GM23338 (cell line): ENCODE data around the gene SDC1.

Experiments used
- CREB1 ChIP-seq: fragments of 250-450 bp; sonication (Bioruptor Pico); IDR thresholded peaks from 2 replicates; pipeline ENCODE4 v1.5.0; 2020; ENCODE audit warnings: low read depth, mild to moderate bottlenecking, moderate library complexity
- EZH2 ChIP-seq: fragments of 200-600 bp; sonication (generic); IDR thresholded peaks from one replicate; pipeline ENCODE4 v1.8.0; 2017; ENCODE audit warnings: antibody characterized with exemption, mild to moderate bottlenecking, low read depth; ENCODE audit not compliant: unreplicated experiment
- EZH2phosphoT487 ChIP-seq: fragments of 200-600 bp; sonication (generic); IDR thresholded peaks from one replicate; pipeline ENCODE4 v1.8.1; 2018; ENCODE audit warnings: antibody characterized with exemption; ENCODE audit not compliant: unreplicated experiment
- JUNB ChIP-seq: IDR thresholded peaks from one replicate; pipeline ENCODE4 v1.6.1; 2016; ENCODE audit warnings: antibody characterized with exemption; ENCODE audit not compliant: unreplicated experiment
- NANOG ChIP-seq: IDR thresholded peaks from 2 replicates; pipeline ENCODE4 v1.6.1; 2016; ENCODE audit warnings: antibody characterized with exemption, borderline replicate concordance
- POLR2AphosphoS5 ChIP-seq: IDR thresholded peaks from 2 replicates; pipeline ENCODE4 v1.6.1; 2016; ENCODE audit warnings: antibody characterized with exemption, low read depth
- STAT1 ChIP-seq: IDR thresholded peaks from one replicate; pipeline ENCODE4 v1.6.1; 2016; ENCODE audit warnings: antibody characterized with exemption; ENCODE audit not compliant: unreplicated experiment
- ZNF114 ChIP-seq: fragments of 250-450 bp; sonication (Bioruptor Pico); IDR thresholded peaks from 2 replicates; pipeline ENCODE4 v1.5.0; 2020; ENCODE audit warnings: mild to moderate bottlenecking, moderate library complexity
- ZNF331 ChIP-seq: fragments of 250-450 bp; sonication (Bioruptor Pico); IDR thresholded peaks from 2 replicates; pipeline ENCODE4 v1.5.0; 2020; ENCODE audit warnings: low read depth, mild to moderate bottlenecking, moderate library complexity
- TF ChIP-seq, protein P1 (sequence below), 2 experiments: fragments of 200-600 bp in 1 of 2; sonication (generic) in 1 of 2; conservative IDR thresholded peaks; 2 replicates each; pipeline versions ENCODE4 v1.5.1 to v1.6.1; 2016 to 2017; ENCODE audit warnings: antibody characterized with exemption in 2 of 2, low read depth in 2 of 2, mild to moderate bottlenecking in 2 of 2, moderate library complexity in 1 of 2
- TF ChIP-seq, protein P2 (sequence below): IDR thresholded peaks from 2 replicates; pipeline ENCODE4 v1.6.1; 2016; ENCODE audit warnings: antibody characterized with exemption
- TF ChIP-seq, protein P3 (sequence below): IDR thresholded peaks from one replicate; pipeline ENCODE4 v1.6.1; 2018; ENCODE audit warnings: antibody characterized with exemption; ENCODE audit not compliant: unreplicated experiment
- TF ChIP-seq, protein P4 (sequence below): fragments of 250-450 bp; sonication (Bioruptor Pico); IDR thresholded peaks from 2 replicates; pipeline ENCODE4 v1.5.0; 2020; ENCODE audit warnings: mild to moderate bottlenecking, moderate library complexity

DNA sequence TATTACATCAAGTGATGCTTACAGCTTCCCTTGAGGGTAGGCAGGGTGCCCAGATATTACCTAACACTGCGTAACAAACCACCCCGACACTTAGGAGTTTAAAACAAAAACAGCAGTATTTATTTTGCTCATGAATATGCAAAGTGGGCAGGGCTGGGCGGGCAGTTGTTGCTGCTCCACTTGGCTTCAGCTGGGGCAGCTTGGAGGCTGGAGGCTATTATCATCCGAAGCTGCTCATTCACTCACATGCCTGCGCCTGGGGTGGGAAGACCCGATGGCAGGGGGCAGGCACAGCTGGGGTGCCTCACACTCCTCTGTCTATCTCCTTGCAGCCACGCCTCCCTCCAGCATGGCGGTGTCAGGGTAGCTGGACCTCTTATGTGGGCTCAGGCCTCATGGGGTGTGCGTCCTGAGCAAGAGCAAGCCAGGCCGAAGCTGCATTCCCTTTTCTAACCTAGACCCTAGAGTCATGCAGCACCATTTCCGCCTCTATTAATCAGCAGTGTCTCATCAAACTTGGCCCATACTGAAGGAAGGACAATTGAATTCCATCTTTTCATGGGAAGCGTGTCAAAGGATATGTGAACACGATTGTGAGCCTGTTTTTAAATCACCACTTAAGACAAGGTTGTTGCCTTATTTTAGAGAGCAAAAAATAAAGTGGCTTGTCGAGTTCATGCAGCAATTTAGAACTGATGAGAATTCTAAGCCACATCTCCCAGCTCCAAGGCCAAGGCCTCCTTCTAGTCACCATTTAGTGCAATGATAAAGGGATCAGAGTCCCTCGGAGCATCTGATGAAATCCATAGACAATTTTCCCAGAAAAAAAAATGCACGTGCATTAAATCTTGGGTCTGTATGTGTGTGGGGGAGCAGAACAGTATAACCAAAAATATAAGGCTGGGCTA is 54.9 kb downstream of the SDC1 start:
- TF ChIP-seq, protein P1, sequence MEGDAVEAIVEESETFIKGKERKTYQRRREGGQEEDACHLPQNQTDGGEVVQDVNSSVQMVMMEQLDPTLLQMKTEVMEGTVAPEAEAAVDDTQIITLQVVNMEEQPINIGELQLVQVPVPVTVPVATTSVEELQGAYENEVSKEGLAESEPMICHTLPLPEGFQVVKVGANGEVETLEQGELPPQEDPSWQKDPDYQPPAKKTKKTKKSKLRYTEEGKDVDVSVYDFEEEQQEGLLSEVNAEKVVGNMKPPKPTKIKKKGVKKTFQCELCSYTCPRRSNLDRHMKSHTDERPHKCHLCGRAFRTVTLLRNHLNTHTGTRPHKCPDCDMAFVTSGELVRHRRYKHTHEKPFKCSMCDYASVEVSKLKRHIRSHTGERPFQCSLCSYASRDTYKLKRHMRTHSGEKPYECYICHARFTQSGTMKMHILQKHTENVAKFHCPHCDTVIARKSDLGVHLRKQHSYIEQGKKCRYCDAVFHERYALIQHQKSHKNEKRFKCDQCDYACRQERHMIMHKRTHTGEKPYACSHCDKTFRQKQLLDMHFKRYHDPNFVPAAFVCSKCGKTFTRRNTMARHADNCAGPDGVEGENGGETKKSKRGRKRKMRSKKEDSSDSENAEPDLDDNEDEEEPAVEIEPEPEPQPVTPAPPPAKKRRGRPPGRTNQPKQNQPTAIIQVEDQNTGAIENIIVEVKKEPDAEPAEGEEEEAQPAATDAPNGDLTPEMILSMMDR (conservative IDR thresholded peaks at IDR 0.05; ENCODE audit: low read depth in 2 of 2), result no peak
- TF ChIP-seq JUNB (no peak), POLR2AphosphoS5 (no peak), EZH2 (no peak), CREB1 (CRISPR knock-in tag) (no peak), EZH2phosphoT487 (no peak), ZNF331 (CRISPR knock-in tag) (no peak), NANOG (no peak), STAT1 (no peak), ZNF114 (CRISPR knock-in tag) (no peak)
- TF ChIP-seq, protein P2, sequence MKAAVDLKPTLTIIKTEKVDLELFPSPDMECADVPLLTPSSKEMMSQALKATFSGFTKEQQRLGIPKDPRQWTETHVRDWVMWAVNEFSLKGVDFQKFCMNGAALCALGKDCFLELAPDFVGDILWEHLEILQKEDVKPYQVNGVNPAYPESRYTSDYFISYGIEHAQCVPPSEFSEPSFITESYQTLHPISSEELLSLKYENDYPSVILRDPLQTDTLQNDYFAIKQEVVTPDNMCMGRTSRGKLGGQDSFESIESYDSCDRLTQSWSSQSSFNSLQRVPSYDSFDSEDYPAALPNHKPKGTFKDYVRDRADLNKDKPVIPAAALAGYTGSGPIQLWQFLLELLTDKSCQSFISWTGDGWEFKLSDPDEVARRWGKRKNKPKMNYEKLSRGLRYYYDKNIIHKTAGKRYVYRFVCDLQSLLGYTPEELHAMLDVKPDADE, result no peak
- TF ChIP-seq, protein P3, sequence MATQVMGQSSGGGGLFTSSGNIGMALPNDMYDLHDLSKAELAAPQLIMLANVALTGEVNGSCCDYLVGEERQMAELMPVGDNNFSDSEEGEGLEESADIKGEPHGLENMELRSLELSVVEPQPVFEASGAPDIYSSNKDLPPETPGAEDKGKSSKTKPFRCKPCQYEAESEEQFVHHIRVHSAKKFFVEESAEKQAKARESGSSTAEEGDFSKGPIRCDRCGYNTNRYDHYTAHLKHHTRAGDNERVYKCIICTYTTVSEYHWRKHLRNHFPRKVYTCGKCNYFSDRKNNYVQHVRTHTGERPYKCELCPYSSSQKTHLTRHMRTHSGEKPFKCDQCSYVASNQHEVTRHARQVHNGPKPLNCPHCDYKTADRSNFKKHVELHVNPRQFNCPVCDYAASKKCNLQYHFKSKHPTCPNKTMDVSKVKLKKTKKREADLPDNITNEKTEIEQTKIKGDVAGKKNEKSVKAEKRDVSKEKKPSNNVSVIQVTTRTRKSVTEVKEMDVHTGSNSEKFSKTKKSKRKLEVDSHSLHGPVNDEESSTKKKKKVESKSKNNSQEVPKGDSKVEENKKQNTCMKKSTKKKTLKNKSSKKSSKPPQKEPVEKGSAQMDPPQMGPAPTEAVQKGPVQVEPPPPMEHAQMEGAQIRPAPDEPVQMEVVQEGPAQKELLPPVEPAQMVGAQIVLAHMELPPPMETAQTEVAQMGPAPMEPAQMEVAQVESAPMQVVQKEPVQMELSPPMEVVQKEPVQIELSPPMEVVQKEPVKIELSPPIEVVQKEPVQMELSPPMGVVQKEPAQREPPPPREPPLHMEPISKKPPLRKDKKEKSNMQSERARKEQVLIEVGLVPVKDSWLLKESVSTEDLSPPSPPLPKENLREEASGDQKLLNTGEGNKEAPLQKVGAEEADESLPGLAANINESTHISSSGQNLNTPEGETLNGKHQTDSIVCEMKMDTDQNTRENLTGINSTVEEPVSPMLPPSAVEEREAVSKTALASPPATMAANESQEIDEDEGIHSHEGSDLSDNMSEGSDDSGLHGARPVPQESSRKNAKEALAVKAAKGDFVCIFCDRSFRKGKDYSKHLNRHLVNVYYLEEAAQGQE, result no peak
- TF ChIP-seq, protein P4, sequence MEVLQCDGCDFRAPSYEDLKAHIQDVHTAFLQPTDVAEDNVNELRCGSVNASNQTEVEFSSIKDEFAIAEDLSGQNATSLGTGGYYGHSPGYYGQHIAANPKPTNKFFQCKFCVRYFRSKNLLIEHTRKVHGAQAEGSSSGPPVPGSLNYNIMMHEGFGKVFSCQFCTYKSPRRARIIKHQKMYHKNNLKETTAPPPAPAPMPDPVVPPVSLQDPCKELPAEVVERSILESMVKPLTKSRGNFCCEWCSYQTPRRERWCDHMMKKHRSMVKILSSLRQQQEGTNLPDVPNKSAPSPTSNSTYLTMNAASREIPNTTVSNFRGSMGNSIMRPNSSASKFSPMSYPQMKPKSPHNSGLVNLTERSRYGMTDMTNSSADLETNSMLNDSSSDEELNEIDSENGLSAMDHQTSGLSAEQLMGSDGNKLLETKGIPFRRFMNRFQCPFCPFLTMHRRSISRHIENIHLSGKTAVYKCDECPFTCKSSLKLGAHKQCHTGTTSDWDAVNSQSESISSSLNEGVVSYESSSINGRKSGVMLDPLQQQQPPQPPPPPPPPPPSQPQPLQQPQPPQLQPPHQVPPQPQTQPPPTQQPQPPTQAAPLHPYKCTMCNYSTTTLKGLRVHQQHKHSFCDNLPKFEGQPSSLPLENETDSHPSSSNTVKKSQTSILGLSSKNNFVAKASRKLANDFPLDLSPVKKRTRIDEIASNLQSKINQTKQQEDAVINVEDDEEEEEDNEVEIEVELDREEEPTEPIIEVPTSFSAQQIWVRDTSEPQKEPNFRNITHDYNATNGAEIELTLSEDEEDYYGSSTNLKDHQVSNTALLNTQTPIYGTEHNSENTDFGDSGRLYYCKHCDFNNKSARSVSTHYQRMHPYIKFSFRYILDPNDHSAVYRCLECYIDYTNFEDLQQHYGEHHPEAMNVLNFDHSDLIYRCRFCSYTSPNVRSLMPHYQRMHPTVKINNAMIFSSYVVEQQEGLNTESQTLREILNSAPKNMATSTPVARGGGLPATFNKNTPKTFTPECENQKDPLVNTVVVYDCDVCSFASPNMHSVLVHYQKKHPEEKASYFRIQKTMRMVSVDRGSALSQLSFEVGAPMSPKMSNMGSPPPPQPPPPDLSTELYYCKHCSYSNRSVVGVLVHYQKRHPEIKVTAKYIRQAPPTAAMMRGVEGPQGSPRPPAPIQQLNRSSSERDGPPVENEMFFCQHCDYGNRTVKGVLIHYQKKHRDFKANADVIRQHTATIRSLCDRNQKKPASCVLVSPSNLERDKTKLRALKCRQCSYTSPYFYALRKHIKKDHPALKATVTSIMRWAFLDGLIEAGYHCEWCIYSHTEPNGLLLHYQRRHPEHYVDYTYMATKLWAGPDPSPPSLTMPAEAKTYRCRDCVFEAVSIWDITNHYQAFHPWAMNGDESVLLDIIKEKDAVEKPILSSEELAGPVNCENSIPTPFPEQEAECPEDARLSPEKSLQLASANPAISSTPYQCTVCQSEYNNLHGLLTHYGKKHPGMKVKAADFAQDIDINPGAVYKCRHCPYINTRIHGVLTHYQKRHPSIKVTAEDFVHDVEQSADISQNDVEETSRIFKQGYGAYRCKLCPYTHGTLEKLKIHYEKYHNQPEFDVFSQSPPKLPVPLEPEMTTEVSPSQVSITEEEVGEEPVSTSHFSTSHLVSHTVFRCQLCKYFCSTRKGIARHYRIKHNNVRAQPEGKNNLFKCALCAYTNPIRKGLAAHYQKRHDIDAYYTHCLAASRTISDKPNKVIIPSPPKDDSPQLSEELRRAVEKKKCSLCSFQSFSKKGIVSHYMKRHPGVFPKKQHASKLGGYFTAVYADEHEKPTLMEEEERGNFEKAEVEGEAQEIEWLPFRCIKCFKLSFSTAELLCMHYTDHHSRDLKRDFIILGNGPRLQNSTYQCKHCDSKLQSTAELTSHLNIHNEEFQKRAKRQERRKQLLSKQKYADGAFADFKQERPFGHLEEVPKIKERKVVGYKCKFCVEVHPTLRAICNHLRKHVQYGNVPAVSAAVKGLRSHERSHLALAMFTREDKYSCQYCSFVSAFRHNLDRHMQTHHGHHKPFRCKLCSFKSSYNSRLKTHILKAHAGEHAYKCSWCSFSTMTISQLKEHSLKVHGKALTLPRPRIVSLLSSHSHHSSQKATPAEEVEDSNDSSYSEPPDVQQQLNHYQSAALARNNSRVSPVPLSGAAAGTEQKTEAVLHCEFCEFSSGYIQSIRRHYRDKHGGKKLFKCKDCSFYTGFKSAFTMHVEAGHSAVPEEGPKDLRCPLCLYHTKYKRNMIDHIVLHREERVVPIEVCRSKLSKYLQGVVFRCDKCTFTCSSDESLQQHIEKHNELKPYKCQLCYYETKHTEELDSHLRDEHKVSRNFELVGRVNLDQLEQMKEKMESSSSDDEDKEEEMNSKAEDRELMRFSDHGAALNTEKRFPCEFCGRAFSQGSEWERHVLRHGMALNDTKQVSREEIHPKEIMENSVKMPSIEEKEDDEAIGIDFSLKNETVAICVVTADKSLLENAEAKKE (CRISPR knock-in tag), result no peak
